MV-4-11 (cell line): ENCODE measurements around the gene ANKRD31.
A peak's percentile ranks its signal among the peaks of the same experiment; 100 is the strongest.

ENCODE experiments used
- DNase-seq: peaks from one replicate; lab custom pipeline; 2025; lab: John Stamatoyannopoulos, UW

Gene ANKRD31

GRCh38 chr5:75059912-75060545 is 176.6 kb downstream of the ANKRD31 start:
- DNase-seq, result peak; percentile 59

GRCh38 chr5:75058986-75059535 is 177.6 kb downstream of the ANKRD31 start:
- DNase-seq, result no peak

DNA sequence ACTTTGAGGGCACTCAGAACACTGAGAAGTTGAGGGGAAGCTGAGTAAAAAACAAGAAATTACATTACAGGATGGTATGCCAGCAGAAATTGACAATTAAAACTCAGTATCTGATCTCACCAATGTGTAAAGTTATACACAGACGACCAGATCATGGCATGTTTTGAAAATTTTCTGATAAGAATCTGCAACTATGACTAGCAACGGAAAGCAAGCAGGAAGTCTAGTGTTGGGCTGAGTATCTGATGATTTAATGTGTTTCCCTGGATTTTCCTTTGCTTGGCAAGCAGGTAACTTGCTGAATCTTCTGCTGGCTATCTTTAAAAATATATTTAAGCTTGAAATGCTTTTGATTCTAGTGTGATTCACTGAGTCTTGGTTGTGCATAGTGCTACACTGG is 179.1 kb downstream of the ANKRD31 start:
- no peak for DNase-seq

DNA sequence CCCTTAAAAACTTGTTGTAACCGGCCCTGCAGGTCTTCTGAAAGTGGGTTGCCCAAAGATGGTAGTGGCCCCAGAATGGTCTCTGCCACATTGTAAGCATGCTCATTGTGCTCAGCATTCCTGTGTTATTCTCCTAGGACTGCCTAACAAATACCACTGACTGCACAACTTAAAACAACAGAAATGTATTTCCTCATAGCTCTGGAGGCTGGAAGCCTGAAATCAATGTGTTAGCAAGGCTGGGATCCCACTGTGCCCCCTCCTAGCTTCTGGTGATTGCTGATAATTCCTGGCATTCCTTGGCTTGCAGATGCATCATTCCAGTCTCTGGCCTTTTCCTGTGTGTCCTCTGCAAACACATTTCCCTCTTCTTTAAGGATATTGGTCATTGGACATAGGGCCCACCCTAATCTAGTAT is 180.9 kb downstream of the ANKRD31 start:
- DNase-seq, result no peak

- no peak for DNase-seq
Measured at GRCh38 chr5:75054134-75054930, 182.3 kb downstream of the ANKRD31 start.

DNA sequence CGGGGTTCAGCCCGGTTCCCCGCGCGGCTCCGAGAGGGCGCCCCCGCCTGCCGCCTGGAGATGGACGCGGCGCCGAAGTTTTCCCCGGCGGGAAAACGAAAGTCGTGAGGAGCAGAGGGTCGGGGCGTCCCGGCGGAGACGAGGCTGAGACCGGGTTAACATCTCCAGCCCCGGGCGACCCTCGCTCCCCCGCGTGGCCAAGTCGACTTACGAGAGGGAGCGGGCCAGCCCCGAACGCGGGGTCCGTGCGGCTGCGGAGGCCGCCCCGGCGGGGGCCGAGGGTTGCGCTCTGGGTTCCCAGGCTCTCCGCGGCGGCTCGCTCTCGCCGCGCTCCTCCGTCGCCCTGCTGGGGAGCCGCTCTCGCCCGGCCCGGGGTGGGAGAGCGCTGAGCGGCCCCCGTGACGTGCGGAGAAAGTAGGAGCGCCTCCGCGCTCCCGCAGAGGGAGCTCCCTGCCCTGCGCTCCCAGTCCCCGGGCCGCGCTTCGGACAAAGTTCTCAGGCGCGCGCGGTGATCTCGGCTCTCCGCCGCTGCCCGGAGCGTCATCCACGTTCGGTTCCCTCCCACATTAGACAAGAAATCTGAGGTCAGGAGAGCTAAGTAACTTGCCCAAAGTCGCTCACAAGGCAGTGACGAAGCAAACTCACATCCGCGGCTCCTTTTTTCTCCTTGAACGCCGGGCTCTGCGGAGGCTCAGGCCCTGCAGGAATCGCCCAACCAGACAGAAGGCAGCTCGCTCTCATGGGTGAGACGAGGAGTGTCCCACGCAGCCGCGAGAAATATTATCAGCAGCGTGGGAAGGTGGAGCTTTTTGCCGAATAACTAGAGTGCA is 183.2 kb downstream of the ANKRD31 start:
- no peak for DNase-seq

GRCh38 chr5:75053054-75053303 is 183.7 kb downstream of the ANKRD31 start:
- no peak for DNase-seq

GRCh38 chr5:75052192-75053053 is 184.3 kb downstream of the ANKRD31 start, which contains the start of gene GCNT4:
Gene GCNT4, minus strand, starts transcription at chr5:75052558. Its CDS starts 22,521 bp downstream, at chr5:75030037.
- DNase-seq, result no peak

- DNase-seq, result no peak
Measured at GRCh38 chr5:75051217-75051751, 185.4 kb downstream of the ANKRD31 start.

DNA sequence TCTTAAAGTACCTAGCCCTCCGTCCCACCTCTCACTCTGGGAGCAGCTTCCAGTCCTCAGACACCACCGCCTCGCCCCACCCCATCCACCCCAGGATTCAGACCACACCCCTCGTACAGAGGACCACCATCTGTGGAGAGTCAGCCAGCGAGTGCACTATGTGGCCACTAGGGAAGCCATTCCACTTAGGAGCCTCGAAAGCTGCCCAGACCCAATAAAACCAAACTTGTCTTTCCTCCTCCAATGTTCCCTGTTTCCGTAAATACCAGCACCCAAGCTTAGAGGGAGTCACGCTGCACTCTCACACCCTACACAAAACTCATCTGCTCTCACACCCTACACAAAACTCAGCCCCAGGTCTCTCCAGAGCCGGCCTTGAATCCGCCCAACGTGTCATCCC is 186.3 kb downstream of the ANKRD31 start:
- DNase-seq, result no peak

DNA sequence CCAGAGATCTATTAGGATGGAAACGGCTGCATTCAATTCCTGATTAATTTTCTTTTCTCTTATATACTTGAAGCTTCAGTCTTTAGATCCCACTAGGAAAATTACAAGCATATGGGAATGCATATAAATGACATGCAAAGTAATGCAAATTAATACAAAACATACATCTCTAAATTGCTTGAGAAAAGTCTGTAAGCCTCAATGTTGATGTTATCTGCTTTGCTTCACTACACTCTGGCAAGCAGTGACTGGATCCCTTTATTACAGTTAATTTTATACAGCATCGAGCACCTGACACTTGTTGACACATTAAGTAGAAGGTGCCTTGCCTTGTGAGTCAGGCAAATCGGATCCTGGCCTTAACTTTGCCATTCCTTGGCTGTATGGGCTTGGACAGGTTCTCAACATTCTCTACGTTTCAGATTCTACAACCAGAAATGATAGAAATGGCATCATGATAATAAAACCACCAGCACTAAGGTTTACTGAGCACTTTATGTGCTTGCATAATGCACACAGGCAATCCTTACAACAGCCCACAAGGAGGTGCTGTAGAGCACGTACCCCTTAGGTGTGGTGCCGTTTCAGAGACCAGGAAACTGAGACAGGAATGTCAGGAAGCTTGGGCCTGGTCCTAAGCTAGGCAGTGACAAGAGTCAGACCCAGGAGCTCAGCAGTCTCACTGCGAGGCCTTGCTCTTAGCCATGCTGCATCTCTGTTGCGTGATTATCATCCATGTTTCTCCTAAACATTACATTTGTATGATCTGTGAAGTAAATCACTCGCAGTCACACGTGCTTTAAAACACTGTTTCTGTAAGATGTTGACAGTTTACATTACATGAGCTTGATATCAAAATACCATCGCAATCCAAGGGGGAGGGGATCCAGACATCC is 187.0 kb downstream of the ANKRD31 start:
- DNase-seq, result peak; percentile 42

GRCh38 chr5:75048457-75048953 is 188.2 kb downstream of the ANKRD31 start:
- no peak for DNase-seq

- no peak for DNase-seq
Measured at GRCh38 chr5:75047356-75047755, 189.3 kb downstream of the ANKRD31 start.

- DNase-seq, result no peak
Measured at GRCh38 chr5:75046366-75047142, 190.1 kb downstream of the ANKRD31 start.

- DNase-seq, result no peak
Measured at GRCh38 chr5:75045071-75045470, 191.6 kb downstream of the ANKRD31 start.

GRCh38 chr5:75044406-75044805 is 192.3 kb downstream of the ANKRD31 start:
- DNase-seq, result peak; percentile 33

DNA sequence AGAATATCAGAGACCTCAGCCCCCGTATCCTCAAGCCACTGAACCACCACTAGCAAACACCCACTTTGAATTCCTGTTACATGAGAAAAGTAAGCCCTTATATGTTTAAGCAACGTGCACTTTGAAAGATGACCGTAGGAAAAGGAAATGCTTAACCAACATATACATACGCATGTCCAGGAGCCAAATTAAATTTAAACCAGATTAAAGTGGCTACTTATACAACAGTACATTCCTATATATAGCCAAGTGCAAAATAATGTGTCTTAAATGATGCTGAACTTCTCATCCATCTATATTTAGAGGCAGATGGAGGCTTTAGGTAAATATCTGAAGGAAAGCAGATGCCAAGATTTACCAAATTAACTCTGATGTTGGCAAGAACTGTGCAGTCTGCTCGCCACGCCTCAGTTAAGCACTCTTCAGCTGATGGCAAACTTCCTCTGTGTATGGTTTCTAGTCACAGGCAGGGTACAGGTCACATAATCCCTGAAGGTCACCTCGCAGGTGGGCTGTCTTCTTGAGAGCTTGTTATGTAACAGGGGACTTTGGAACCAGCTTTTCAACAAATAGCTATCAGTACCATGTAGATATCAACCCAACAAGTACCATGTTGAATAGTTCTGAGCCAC is 192.9 kb downstream of the ANKRD31 start:
- no peak for DNase-seq

GRCh38 chr5:75042522-75042921 is 194.2 kb downstream of the ANKRD31 start:
- no peak for DNase-seq

GRCh38 chr5:75040973-75041372 is 195.7 kb downstream of the ANKRD31 start:
- no peak for DNase-seq
